DND-41 (cell line): ENCODE data around the gene RAB28.

ENCODE experiments used
- CTCF ChIP-seq: IDR thresholded peaks from 2 replicates; pipeline ENCODE4 v1.5.1; 2012; ENCODE audit warnings: borderline replicate concordance, low read length, moderate library complexity, mild to moderate bottlenecking; ENCODE audit not compliant: poor library complexity, severe bottlenecking; ENCODE audit errors: extremely low read depth
- EZH2 ChIP-seq: IDR thresholded peaks from 3 replicates; pipeline ENCODE4 v1.6.1; 2012; ENCODE audit warnings: borderline replicate concordance, low read depth, mild to moderate bottlenecking, moderate library complexity, low read length, inconsistent platforms; ENCODE audit not compliant: severe bottlenecking

GRCh38 chr4:13331827-13332226 is 152.3 kb downstream of the RAB28 start:
- TF ChIP-seq CTCF = no peak
- no peak for TF ChIP-seq EZH2
